Transverse colon (tissue), 4 donors: Measurements from ENCODE around the gene SPA17. TPM values are rescaled to one million over a fixed set of nuclear protein-coding genes. Genes with fewer than 3 reads are reported as not detected.

Source experiments
- DNase-seq: peaks from one replicate; pipeline ENCODE4 v3.0.0-alpha.2; 2019
- H3K27ac ChIP-seq, 4 donors: fragments of 200-600 bp; sonication (generic); 2 replicates each; pipeline ENCODE4 v1.5.1; 2016 to 2018; ENCODE audit warnings: inconsistent platforms in 4 of 4
- H3K27me3 ChIP-seq: fragments of 200-600 bp; sonication (generic); 2 replicates; pipeline ENCODE4 v1.5.1; 2017; ENCODE audit warnings: inconsistent platforms
- H3K36me3 ChIP-seq, 4 donors: fragments of 200-600 bp; sonication (generic); 2 replicates each; pipeline ENCODE4 v1.5.1; 2017 to 2019; ENCODE audit warnings: inconsistent platforms in 4 of 4
- H3K4me1 ChIP-seq, 4 donors: fragments of 200-600 bp; sonication (generic); 2 replicates each; pipeline ENCODE4 v1.5.1; 2017 to 2020; ENCODE audit warnings: inconsistent platforms in 4 of 4
- H3K4me3 ChIP-seq, 4 donors: fragments of 200-600 bp; sonication (generic); 1 replicate in 1 of 4; 2 replicates in 3 of 4; pipeline versions ENCODE4 v1.5.1 to v1.6.1; 2017 to 2019; ENCODE audit warnings: inconsistent platforms in 4 of 4
- H3K9me3 ChIP-seq, 2 donors: fragments of 200-600 bp; sonication (generic); 2 replicates each; pipeline ENCODE4 v1.5.1; 2017 to 2019; ENCODE audit warnings: inconsistent platforms in 2 of 2
- EP300 ChIP-seq: sonication (generic); formaldehyde crosslinking; IDR thresholded peaks from one replicate; pipeline ENCODE4 v1.6.1; 2017; ENCODE audit warnings: antibody characterized with exemption, low read depth
- POLR2A ChIP-seq: fragments of 450-650 bp; IDR thresholded peaks from one replicate; pipeline ENCODE4 v1.6.1; 2016; ENCODE audit warnings: antibody characterized with exemption, mild to moderate bottlenecking, moderate library complexity
- POLR2AphosphoS5 ChIP-seq, 3 donors: sonication (generic); formaldehyde crosslinking; IDR thresholded peaks; one replicate each; pipeline ENCODE4 v1.6.1; 2016; ENCODE audit warnings: antibody characterized with exemption in 3 of 3
- WGBS, 2 donors: methylation state at CpG; one replicate each; pipeline ENCODE4 v1.1.5; 2018; ENCODE audit warnings: low coverage in 1 of 2; 5-methylcytosine and 5-hydroxymethylcytosine counted together
- in situ Hi-C, 4 donors: fragments of 200-750 bp; cut with MboI; loops; one replicate each; pipeline versions ENCODE4 v1.15.0 to v1.15.1; 2017; ENCODE audit warnings: low sequenced_read_pairs in 3 of 4, low pct_ligation_motif_present in 1 of 4, low pct_unique_long_range_greater_than_20kb in 1 of 4
- intact Hi-C: fragments of 100-400 bp; cut with DNase I; formaldehyde crosslinking; loops from one replicate; pipeline ENCODE4 v1.15.1; 2023; ENCODE audit warnings: low total_unique reads
- total RNA-seq, 4 donors: library from RNA; depleted of rRNA; stranded (reverse); fragments of >200 nt; gene quantifications; one replicate each; pipeline ENCODE4 v1.1.0, GENCODE V29; 2016
- TF ChIP-seq, protein P1 (sequence below), 5 experiments: fragments of 200-600 bp in 3 of 5; fragments of 450-650 bp in 2 of 5; sonication (generic) in 3 of 5; IDR thresholded peaks; 1 replicate in 2 of 5; 2 replicates in 3 of 5; pipeline ENCODE4 v1.5.1; 2016 to 2017; ENCODE audit warnings: antibody characterized with exemption in 5 of 5, inconsistent platforms in 3 of 5, mild to moderate bottlenecking in 2 of 5, moderate library complexity in 1 of 5

The SPA17 gene
- total RNA-seq, 4 donors from 2014 or later = 1.6 to 9.0 (median 6.1) TPM

DNA sequence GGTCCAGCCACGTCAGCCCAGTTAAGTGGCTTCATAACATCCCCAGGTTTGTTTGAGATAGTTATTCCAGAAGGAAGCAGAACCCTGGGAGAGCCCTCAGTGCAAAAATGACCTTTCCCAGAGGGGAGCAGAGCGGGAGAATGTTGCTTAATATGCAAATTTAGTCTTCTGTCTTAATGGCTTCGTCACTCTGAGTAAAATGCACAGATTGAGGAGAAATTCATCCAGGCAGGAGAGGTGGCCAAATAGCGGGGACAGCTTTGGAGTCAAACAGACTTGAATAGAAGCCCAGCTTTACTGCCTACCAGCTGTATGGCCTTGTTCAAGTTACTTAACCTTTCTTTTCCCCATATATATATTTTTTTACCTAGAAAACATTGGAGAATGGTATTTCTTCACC, 53.8 kb downstream of the SPA17 start:
- intact Hi-C loops (no loop called here), in situ Hi-C loops (no loop called here)
- peaks cover 4 to 22% (median 6%) of the 10 kb centered on the region in 4 donors for H3K4me1 ChIP-seq
- H3K27ac ChIP-seq = no peak overlapping the region
- H3K4me3 ChIP-seq = no peak overlapping the region
- DNase-seq = no peak
- H3K27me3 ChIP-seq = peaks cover 2% of the 10 kb centered on the region
- H3K36me3 ChIP-seq = no peaks in the 10 kb centered on the region
- TF ChIP-seq EP300 = no peak
- TF ChIP-seq, protein P1, sequence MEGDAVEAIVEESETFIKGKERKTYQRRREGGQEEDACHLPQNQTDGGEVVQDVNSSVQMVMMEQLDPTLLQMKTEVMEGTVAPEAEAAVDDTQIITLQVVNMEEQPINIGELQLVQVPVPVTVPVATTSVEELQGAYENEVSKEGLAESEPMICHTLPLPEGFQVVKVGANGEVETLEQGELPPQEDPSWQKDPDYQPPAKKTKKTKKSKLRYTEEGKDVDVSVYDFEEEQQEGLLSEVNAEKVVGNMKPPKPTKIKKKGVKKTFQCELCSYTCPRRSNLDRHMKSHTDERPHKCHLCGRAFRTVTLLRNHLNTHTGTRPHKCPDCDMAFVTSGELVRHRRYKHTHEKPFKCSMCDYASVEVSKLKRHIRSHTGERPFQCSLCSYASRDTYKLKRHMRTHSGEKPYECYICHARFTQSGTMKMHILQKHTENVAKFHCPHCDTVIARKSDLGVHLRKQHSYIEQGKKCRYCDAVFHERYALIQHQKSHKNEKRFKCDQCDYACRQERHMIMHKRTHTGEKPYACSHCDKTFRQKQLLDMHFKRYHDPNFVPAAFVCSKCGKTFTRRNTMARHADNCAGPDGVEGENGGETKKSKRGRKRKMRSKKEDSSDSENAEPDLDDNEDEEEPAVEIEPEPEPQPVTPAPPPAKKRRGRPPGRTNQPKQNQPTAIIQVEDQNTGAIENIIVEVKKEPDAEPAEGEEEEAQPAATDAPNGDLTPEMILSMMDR (IDR thresholded peaks at IDR 0.05) = no peak
- no peak for TF ChIP-seq POLR2A
- TF ChIP-seq POLR2AphosphoS5 (IDR thresholded peaks at IDR 0.05) = no peak
- whole genome bisulfite sequencing, 2 donors = 78 to 82% methylated on average over 4 of the region's 4 CpGs
- H3K9me3 ChIP-seq = no peaks in the 10 kb centered on the region

DNA sequence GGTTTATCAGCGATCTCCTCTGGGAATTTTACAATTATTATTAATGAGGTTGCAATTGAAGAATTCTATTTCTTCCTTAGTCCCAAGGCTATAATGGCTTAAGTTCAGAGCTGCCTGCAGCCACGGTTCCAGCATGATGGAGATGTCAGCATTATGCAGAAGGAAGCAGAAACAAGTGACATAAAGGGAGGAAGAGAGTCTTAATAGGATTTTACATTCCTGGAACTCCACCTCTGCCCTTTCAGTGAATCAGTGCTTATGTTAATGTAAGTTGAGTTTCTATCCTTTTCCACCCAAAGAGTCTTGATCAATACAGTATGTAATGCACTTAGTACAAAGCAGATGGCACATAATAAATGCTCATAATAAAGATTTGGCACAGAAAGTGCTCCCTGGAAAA, 54.4 kb downstream of the SPA17 start:
- TF ChIP-seq, protein P1 (IDR thresholded peaks at IDR 0.05) = no peak
- TF ChIP-seq POLR2AphosphoS5 (IDR thresholded peaks at IDR 0.05) (no peak), POLR2A (no peak), EP300 (no peak)
- in situ Hi-C loops (no loop called here), intact Hi-C loops (no loop called here)
- Histone ChIP-seq H3K27me3 (peaks cover 2% of the 10 kb centered on the region), H3K9me3 (no peaks in the 10 kb centered on the region), H3K4me1 (peaks cover 4 to 22% (median 6%) of the 10 kb centered on the region in 4 donors), H3K36me3 (no peaks in the 10 kb centered on the region), H3K4me3 (no peak overlapping the region), H3K27ac (no peak overlapping the region)
- DNase-seq = no peak
- 88% methylated on average over 2 of the region's 2 CpGs; no CpG with 5 or more reads in 1 of the 2 donors for WGBS, 2 donors

DNA sequence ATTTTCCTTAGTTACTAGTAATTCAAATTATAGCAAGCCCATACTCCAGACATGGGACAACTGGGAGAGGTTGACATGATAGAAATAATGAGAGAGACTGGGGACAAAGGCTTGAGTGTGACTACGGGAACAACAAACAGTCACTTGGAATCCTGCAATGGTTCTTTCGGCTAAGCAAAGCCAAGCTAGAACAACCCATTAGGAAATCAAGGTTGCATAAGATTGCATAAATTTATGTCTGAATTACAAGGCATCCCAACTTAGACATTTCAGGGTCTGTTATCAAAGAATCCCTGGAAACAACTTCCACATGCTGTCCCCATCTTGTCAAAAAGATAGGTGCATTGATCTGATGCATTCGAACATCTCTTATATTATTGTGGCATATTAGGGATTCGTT, 55.9 kb downstream of the SPA17 start:
- intact Hi-C loops = no loop called here

DNA sequence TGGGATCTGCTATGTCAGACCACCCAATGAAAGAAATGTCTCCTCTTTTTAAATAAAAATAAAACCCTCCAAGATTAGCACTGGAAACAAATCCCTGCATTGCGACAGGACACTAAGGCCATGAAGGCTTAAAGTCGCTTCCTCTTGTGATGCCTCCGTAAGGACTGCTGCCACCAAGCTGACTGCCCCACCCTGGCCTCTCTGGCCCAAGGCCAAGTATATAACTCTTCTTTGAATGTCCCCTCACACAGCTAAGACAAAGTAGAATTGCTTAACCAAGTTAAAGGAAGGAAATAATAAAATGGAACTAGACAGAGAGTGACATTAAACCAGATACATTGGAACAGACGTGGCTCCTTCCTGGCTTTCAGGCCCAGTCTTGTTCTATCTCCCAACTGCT, 58.5 kb downstream of the SPA17 start:
- Histone ChIP-seq H3K27ac (no peak overlapping the region), H3K4me1 (peaks cover 0 to 5% (median 0%) of the 10 kb centered on the region in 4 donors), H3K4me3 (no peak overlapping the region), H3K27me3 (no peaks in the 10 kb centered on the region), H3K36me3 (no peaks in the 10 kb centered on the region), H3K9me3 (no peaks in the 10 kb centered on the region)
- DNase-seq = no peak
- 77 to 83% methylated on average over 4 of the region's 4 CpGs for WGBS, 2 donors
- intact Hi-C loops = no loop called here
- TF ChIP-seq, protein P1 (IDR thresholded peaks at IDR 0.05) = no peak
- TF ChIP-seq POLR2AphosphoS5 (IDR thresholded peaks at IDR 0.05) (no peak), EP300 (no peak), POLR2A (no peak)
- in situ Hi-C loops = no loop called here

More for the DNA sequence above, 55.9 kb downstream of the SPA17 start:
- no peak overlapping the region for H3K27ac ChIP-seq
- DNase-seq = no peak
- 91 to 96% methylated on average over 4 of the region's 4 CpGs for WGBS, 2 donors
- no peak overlapping the region for H3K4me3 ChIP-seq
- H3K4me1 ChIP-seq = peaks cover 4 to 19% (median 6%) of the 10 kb centered on the region in 4 donors
- H3K9me3 ChIP-seq = no peaks in the 10 kb centered on the region
- H3K27me3 ChIP-seq = no peaks in the 10 kb centered on the region
- TF ChIP-seq POLR2AphosphoS5 (IDR thresholded peaks at IDR 0.05) (no peak), EP300 (no peak), POLR2A (no peak)
- TF ChIP-seq, protein P1 (IDR thresholded peaks at IDR 0.05) = no peak
- no peaks in the 10 kb centered on the region for H3K36me3 ChIP-seq
- in situ Hi-C loops = no loop called here
